ENCODE results near the gene ZNF746.

GRCh38 chr7:149431486-149432120, 66.0 kb downstream of the ZNF746 start:
- TF ChIP-seq CTCF (IDR thresholded peaks at IDR 0.05) (no peak), POLR2AphosphoS5 (IDR thresholded peaks at IDR 0.05; ENCODE audit: insufficient read depth in 1 of 2, low read depth in 1 of 2) (no peak)
